ENCODE measurements around the gene MPDU1.
"Not testable (repeated sequence)": the region's sequence is repeated elsewhere in the genome, so short reads cannot be mapped to it uniquely, and the experiment has no call there.

The MPDU1 gene

DNA sequence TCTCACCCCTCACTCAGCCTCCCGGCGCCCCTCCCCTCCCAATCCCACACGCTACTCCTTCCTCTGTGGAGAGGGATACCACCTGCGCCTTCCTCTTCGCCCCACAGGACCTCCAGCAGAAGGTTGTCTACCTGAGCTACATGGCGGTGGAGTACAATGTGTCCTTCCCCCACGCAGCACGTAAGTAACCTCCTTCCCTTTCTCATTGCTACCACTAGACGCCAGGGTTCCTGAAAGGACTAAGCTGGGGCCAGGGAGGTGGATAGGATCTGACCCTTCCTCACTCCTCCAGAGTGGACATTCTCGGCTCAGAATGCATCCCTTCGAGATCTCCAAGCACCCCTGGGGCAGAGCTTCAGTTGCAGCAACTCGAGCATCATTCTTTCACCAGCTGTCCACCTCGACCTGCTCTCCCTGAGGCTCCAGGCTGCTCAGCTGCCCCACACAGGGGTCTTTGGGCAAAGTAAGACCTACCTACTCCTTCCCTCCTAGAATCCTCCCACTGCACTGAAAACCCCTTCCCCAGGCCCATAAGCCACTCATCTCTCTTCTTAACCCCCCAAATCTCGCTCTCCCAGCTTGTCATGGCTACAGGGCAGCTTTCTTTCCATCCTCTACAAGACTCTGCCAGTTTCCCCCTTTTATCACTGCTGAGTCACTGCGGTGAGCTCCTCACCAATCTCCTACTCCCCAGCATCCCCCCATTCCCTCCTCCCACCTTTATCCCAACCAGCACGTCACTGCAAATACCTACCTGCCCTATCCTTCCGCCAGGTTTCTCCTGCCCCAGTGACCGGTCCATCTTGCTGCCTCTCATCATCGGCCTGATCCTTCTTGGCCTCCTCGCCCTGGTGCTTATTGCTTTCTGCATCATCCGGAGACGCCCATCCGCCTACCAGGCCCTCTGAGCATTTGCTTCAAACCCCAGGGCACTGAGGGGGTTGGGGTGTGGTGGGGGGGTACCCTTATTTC is 2.8 kb upstream of the MPDU1 start:
- no peak for DNase-seq (ENCODE audit: low read depth)

DNA sequence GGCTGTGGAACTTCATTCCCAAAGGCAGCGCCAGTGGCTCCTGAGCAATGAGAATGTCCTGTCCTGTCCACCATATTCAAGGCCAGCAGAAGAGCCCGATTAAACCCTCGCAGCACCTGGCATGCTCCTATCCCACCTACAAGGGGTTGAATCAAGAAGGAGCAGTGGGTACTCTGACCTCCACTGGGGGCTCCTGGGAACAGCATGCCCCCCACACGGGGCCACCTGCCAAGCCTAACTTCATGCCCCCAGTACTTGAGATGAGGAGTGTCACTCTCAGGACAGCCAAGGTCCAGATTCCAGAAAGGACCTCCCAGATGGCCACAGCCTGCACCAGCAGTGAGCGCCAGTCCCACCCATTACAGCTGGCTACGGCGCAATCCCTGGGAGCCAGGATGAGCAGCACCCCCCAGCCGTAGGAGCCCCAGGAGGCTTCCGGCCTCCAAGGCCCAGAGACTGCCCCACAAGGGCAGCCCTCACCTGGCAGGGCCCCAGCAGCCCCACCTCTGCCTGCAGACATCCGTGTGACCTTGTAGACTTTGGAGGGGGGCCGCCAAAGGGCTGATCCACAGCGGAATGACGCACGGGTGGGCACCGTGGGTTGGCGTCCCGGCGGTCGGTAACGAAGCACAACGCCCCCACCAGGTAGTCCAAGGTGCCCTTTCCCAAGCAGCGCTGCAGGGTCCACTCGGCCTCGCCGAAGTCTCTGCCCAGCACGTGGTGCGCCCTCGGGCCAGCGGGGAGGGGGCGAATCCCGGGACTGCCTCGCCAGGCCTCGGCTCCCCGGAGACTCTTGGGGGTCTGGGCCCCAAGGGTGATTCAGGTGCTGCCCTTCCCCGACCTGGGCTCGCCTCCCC is 1.0 kb upstream of the MPDU1 start:
- DNase-seq (ENCODE audit: low read depth): no peak

DNA sequence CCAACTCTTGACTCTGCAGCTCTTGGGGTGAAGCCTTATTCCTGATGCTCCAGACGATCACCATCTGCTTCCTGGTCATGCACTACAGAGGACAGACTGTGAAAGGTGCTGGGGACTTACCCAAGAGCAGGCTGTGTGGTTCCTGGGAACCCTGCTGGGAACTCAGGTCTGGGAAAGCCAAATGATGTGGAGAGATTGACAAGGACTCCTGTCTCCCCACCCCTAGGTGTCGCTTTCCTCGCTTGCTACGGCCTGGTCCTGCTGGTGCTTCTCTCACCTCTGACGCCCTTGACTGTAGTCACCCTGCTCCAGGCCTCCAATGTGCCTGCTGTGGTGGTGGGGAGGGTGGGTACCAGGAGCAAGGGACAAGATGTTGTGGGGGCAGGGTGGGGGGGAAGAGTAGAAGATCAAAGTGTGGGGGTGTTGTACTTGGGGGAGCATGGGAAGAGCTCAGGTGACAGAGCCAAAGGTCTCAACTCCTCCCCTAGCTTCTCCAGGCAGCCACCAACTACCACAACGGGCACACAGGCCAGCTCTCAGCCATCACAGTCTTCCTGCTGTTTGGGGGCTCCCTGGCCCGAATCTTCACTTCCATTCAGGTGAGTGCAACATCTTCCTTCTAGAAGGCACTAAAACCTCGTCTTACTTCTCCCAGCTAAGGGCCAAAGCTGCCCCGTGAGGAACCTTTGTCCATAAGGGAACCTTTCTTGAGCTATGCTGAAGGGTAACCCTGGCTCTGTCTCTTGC is 3.2 kb downstream of the MPDU1 start:
- no peak for DNase-seq (ENCODE audit: low read depth)

DNA sequence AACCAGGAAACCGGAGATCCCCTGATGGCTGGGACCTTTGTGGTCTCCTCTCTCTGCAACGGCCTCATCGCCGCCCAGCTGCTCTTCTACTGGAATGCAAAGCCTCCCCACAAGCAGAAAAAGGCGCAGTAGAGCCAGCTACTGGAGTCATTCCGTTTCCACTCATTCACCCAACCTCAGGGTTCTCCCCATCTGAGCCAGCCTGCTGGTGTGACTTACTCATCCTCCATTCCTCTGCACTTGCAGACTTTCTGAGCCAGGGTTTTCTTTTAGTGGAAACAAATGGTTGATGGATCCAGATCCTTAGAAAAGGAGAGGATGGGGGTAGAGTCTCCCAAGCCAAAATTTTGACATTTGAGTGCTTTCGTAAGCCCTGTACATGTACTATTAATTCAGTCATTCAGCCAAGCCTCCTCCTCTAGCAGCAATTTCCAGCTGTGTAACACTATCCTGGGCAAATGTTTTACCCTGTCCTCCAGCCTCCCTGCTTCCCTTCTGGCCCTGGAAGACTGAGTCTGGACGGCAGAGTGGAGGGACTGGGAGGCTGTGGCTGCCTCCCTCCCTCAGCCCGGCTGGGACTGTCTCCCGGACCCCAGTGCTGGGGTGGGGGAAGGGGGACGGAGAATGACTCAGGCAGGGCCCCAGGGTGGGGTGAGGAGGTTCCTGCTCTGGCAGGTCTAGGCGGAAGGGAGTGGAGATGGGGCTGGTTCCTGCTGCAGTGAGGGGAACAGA is 3.9 kb downstream of the MPDU1 start:
- DNase-seq (ENCODE audit: low read depth): no peak

DNA sequence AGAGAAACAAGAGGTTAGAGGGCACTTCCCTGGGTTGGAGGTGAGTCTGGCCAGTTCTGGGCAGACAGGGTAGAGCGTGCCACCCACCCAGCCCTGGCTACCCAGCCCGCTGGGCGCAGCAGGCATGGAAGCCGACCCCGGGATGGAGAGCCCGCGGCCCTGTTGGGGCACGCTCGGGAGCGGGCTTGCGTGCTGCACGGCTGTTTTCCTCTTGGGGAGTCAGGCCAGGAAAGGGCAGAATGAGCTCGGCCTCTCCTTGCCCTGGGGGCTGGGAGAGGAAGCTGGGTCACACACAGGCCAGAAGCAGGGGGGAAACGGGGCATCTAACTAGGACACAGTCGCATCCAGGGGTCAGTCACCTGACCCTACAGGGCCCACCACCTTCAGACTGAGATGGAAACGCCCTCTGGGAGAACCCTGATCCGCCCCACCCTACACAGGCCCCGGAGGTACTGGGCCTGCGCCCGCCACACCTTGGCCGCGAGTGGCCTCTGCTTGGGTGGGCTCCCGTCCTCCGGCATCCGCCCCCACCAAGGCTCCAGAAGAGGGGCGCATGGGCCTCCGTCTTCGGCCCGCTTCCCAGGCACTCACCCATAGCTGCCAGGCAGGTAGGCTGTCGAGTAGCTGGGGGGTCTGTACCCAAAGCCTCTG is 5.0 kb downstream of the MPDU1 start:
- no peak for DNase-seq (ENCODE audit: low read depth)

DNA sequence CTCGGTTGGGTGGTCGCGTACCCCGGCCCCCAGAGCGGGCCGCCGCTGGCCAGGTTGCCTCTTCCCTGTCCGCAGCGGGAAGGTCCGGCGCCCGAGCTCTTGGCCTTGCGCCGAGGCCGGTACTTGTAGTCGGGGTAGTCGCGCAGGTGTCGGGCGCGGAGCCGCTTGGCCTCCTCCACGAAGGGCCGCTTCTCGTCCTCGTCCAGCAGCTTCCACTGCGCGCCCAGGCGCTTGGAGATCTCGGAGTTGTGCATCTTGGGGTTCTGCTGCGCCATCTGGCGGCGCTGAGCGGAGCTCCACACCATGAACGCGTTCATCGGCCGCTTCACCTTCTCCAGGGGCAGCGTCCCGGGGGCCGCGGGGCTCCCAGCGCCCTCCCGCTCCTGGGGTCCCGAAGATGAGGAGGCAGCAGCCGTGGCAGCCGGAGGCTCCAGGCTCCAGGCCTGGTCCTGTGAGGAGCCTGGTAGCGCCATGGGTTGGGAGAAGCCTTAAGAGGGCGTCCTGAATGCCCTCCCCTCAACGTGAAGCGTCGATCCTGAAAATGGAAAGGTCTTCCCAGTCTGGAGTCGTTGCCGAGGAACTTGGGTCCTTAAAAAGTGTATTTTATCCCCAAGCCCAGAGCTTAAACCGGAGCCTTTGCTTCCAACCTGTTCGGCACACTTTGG is 5.7 kb downstream of the MPDU1 start:
- DNase-seq (ENCODE audit: low read depth): peak; percentile 49

DNA sequence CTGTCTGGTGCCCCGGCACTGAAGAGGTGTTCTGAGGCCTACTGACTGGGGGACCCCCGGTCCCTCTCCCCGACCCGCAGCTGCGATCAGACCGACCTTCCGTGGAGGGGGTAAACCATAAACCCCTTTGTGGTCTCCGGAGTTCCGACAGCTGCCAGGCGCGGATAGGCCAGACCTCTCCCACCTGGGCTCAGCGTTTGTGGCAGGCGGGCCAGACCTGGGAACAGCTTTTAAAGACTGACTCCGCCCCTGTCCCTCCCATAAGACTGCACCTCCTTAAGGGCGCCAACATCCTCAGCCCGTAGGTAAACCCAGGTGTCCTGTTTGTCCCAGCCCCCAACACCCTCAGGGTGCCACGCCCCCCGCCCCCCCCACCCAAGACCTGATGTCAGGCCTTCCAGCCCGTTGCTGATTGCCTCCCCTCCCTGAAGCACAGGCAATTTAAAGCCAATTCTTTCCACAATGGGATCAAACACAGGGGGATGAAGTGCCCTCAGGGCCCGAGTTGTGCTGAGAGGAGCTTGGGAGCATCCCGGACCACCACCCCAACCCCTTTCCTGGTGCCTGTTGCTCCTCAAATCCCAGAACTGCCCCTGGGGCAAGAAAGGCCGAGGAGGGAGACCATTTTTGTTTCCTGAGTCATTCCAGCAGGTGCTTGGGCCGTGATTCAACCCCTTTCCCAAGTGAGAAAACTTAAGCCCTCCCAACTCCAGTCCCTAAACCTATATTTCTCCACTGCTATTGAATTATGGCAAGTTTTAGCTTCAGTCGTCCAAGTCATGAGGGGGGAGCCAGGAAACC is 6.4 kb downstream of the MPDU1 start, which contains the start of gene SOX15:
TSS of gene SOX15 (minus strand) at position 204 of the 801 bp plus-strand sequence. CDS start 418 bp downstream, outside the sequence.
- DNase-seq (ENCODE audit: low read depth): no peak

DNA sequence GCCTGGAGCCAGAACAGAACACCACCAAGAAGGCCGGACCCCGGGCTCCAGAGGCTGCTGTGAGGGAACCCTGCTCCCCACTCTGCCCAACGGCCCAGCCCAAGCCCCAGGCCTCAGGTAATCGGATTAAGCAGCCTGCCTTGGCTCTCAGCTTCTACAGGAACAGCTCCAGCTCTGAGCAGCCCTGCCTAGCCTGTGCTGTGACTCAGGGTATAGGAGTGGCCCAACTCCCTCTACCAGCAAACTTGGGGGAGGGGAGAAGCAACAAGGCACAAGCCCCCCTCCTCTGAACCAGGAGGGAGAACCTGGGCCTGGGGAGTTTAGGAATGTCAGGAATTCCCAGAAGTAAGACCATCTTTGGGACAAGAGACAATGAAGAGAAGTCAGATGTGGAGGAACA is 7.1 kb downstream of the MPDU1 start:
- DNase-seq (ENCODE audit: low read depth): no peak

DNA sequence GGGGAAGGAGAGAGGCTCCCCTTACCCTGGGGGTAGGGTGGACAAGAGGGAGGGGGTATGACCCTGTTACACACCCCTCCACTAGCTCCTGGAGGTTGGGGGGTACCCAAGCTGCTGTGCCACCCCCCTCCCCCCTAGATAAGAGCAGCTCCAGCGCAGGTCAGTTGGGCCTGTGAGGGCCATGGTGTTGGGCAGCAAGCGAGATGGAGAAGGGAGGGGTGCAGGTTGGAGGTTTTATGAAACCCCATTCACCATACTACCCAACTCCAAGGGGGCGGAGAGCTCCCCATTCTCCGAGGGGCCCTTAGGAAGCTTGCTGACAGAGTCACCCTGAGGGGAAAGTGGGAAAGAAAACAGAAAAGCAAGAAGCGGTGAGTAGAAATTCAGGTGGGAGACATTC is 7.9 kb downstream of the MPDU1 start:
- no peak for DNase-seq (ENCODE audit: low read depth)

DNA sequence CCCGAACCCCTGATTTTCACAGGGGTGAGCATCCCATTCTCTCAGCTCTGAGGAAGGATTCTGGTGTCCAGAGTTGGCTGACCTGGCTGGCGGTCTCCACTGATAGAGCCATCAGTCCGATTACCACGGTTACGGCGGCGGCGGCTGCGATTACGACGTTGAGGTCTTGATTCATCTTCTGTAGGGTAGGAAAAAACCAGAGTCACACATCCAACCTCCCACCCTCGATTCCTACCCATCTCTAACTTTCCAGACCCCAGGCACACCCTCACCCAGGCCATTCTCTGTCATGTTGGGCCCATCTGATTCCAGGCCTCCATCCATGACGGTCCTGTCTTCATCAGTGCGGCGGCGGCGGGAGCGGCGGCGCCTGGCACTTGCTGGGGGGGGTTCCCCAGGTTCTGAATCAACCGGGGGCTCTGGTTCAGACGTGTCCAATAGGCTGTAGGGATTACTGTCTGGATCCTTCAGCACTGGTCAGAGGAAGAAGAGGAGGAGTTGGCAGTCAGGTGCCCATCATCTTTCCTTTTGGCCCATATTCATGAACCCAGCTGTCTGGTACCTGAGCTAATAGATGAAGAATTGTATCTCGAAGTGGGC is 8.9 kb downstream of the MPDU1 start:
- no peak for DNase-seq (ENCODE audit: low read depth)

DNA sequence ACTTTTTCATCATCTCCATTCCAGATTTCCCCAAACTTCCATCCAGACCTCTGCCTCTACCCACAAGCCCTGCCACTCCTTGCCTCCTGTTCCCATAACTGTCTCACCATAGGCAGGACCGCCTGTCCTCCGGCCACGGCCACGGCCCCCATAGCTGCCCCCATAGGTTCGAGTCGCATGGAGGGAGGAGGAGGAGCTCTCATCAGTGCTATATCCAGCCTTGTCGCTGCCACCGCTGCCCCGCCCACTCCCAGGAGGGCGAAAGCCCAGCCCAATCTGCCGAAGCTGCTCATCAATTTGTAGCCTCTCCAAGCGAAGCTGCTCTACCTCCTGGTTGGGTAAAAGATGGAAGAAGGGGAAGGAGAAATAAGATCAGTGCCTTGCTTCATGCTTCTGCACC is 9.6 kb downstream of the MPDU1 start:
- DNase-seq (ENCODE audit: low read depth): no peak

DNA sequence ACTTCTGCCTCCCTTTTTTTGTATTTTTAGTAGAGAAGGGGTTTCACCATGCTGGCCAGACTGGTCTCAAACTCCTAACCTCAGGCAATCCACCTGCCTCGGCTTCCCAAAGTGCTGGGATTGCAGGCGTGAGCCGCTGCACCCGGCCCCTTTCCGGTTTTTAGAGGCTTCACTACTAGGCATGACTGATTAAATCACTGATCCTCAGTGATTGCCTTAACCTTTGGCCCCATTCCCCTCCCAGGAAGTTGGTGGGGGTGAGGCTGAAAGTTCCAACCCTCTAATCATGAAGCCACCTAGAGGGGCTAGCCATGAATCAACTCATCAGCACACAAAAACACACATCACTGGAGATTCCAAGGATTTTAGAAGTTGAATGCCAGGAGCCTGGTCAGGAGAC is 13.9 kb downstream of the MPDU1 start:
- not testable (repeated sequence) for DNase-seq (ENCODE audit: low read depth)

DNA sequence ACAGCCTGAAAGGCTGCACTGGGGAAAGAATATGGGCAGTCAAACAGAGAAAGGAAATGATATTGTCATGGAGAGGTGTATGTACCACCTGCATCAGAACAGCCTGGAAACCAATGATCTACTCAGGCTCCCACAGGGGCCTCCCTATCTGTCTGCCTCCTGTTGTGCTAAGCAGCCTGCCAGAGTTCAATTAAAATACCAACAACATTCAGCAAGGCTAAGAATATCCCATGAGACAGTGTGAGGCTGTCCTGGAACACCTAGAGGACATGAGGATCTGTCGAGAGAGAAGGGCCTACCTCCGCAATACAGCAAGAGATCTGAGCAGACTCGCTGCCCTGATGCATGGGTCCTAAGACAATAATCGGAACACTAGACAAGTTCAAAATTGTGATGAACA is 22.6 kb downstream of the MPDU1 start:
- DNase-seq (ENCODE audit: low read depth): no peak

DNA sequence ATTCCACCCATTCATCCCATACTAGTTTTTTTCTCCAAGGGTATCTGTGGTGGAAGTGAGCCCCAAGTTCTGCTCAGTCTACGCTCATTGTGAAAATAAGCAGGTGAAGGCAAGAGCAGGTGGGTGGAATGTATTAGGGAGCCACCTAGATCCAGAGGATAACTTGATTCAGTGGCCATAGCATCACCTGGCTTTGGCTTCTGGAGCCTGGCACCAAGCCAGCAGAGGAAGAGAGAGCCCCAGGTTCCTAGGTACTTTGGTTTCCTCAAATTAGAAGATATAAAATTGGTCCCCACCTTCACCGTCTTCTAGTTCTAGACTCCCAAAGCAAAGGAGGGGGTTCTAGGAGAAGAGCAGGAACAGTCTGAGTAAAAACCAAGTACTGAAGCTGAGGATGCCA is 27.0 kb downstream of the MPDU1 start:
- DNase-seq (ENCODE audit: low read depth): no peak

DNA sequence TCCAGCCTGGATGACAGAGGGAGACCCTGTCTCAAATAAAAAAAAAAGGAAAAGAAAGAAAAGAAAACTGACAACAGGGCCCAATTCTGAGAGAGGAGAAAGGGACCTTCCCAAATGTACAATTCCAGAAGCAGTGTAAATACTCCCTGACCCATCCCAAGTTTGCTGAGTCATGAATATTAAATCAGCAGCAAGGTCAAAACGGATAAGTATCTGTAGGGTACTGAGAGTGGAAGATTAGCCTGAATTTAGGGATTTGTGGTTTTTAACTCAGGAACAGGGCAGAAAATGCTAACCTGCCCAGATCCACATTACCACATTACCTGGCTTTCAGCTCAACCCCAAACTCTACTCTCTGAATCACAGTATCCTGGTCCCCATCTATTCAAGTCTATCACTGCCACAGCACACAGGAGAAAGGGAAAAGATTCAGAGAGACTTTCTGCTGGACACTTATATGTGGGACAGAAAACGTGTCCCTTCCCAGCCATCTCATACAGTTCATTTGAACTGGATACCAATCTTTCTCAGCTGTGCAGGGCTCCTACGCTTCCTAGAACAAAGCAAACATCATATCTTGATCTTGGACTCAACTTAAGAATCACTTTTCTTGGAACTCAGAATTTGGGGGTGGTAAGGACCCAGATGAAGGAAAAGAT is 28.1 kb downstream of the MPDU1 start:
- no peak for DNase-seq (ENCODE audit: low read depth)

DNA sequence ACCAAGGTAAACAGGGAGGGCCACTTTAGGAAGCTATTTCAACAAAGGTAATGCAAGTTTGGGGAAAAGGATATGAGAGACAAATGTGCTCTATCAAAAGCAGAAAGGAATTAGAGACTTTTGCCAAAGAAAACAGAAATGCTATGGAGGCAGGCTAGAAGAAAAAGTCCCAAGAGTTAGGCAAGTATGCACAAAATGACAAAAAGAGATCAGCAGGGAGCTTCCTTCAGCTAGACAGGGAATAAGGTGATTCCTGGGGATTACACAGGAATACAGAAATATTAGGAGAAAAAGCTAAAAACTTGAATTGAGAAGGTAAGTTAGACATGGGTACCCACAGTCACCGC is 28.6 kb downstream of the MPDU1 start:
- no peak for DNase-seq (ENCODE audit: low read depth)

DNA sequence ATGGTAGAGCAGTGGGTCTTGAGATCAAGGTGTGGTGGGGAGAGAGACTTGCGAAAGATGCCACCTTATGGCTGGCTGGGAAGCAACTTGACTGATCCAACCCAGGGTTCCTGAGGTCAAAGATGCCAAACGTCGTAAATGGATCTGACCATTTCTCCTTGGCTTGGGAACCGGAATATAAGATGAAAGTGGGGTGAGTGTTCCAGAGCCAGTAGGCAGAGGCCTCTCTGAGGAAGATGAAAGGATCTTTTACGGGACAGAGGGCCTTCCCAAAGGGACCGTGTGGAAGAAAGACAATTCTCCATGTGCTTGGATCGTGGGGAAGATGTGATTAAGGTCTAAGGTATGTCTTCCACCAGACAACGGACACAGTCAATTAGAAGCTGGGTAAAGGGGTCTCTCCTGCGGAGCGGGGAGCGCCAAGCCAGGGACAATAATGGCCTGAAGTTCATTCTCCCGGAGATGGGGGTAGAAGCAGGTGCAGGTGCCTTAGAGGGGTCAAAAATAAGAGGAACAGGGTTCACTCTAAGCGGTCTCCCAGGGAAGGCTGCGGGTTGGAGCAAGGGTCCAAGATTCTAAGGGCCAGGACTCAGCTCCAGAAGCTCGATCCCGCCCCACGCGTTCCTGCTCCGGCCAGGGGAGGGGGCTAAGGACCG is 30.2 kb downstream of the MPDU1 start:
- no peak for DNase-seq (ENCODE audit: low read depth)

Data from activated T-helper 9 cell treated with anti-CD3 and anti-CD28 coated beads, Interleukin-2, amount 50 U/mL, for 16 hours (primary cell).